T-helper 2 cell treated with Interferon-gamma antibody and Interleukin-4, amounts not matched to agents 100 ng/mL and 5 ng/mL, for 36 hours (primary cell): ENCODE data around the gene RTKN. TPM values are rescaled to one million over a fixed set of nuclear protein-coding genes. Genes with fewer than 3 reads are reported as not detected.
"Not testable (repeated sequence)": the region's sequence is repeated elsewhere in the genome, so short reads cannot be mapped to it uniquely, and the experiment has no call there.

Experiments
- intact Hi-C: fragments of 100-400 bp; cut with micrococcal nuclease; formaldehyde crosslinking; loops from one replicate; pipeline ENCODE4 v1.15.1; 2023
- total RNA-seq: library from RNA; stranded (reverse); gene quantifications from 2 replicates; pipeline ENCODE4 v1.2.3, GENCODE V29; 2022

Gene RTKN
- 0.36 and 0.52 TPM in 2 replicates for total RNA-seq

GRCh38 chr2:74441690-74442482 lies at the start of gene RTKN:
Gene RTKN, minus strand, starts transcription at chr2:74441937. Its CDS starts 121 bp downstream, at chr2:74441816.
- intact Hi-C loops: no loop called here

GRCh38 chr2:74489906-74490305 lies 48.2 kb upstream of the RTKN start:
- intact Hi-C loops: no loop called here

- intact Hi-C loops: no loop called here
Measured at GRCh38 chr2:74488643-74489481, 47.1 kb upstream of the RTKN start.

GRCh38 chr2:74486141-74486540 lies 44.4 kb upstream of the RTKN start:
- intact Hi-C loops: no loop called here

- intact Hi-C loops: loop anchor here (1.0 to 2.0 kb wide), 7 partner anchors 15 to 104 kb away; partner anchors contain the start of genes AUP1, C2orf81, DOK1 and HTRA2
Measured at GRCh38 chr2:74483675-74484164, 42.0 kb upstream of the RTKN start.

GRCh38 chr2:74482801-74483674 lies 41.3 kb upstream of the RTKN start, which contains the start of the genes CCDC142 and TTC31:
Gene CCDC142, minus strand, starts transcription at chr2:74482998. Its CDS starts 161 bp downstream, at chr2:74482837.
Gene TTC31, plus strand, starts transcription at chr2:74483081. Its CDS starts 15 bp downstream, at chr2:74483096.
- intact Hi-C loops: loop anchor here (1.0 to 2.0 kb wide), 8 partner anchors 11 to 104 kb away; partner anchors contain the start of genes AUP1, C2orf81, DOK1 and HTRA2

- intact Hi-C loops: loop anchor here (1.0 to 2.0 kb wide), 2 partner anchors 10 to 17 kb away; partner anchors contain the start of genes LBX2 and MRPL53
Measured at GRCh38 chr2:74481961-74482800, 40.4 kb upstream of the RTKN start.

- intact Hi-C loops: no loop called here
Measured at GRCh38 chr2:74481431-74481830, 39.7 kb upstream of the RTKN start.

GRCh38 chr2:74474899-74475298 lies 33.2 kb upstream of the RTKN start:
- intact Hi-C loops: no loop called here

- intact Hi-C loops: no loop called here
Measured at GRCh38 chr2:74474481-74474880, 32.7 kb upstream of the RTKN start.

GRCh38 chr2:74472945-74473258 lies 31.2 kb upstream of the RTKN start:
- intact Hi-C loops: loop anchor here (1.0 kb wide), 4 partner anchors 9 to 56 kb away; partner anchors contain the start of genes AUP1, CCDC142, HTRA2 and WBP1

- intact Hi-C loops: loop anchor here (1.0 kb wide), 4 partner anchors 10 to 57 kb away; partner anchors contain the start of genes AUP1, CCDC142, HTRA2 and WBP1
Measured at GRCh38 chr2:74472086-74472944, 30.6 kb upstream of the RTKN start, which contains the start of gene MRPL53. Gene MRPL53, minus strand, starts transcription at chr2:74472680. Its CDS starts 20 bp downstream, at chr2:74472660.

- intact Hi-C loops: loop anchor here (1.0 kb wide), 4 partner anchors 11 to 58 kb away; partner anchors contain the start of genes AUP1, CCDC142, HTRA2 and WBP1
Measured at GRCh38 chr2:74471332-74472065, 29.8 kb upstream of the RTKN start.

- intact Hi-C loops: not testable (repeated sequence)
Measured at GRCh38 chr2:74470742-74471141, 29.0 kb upstream of the RTKN start.

- intact Hi-C loops: no loop called here
Measured at GRCh38 chr2:74464406-74464805, 22.7 kb upstream of the RTKN start.

- intact Hi-C loops: no loop called here
Measured at GRCh38 chr2:74462786-74463105, 21.0 kb upstream of the RTKN start.

GRCh38 chr2:74462054-74462785 lies 20.5 kb upstream of the RTKN start:
- intact Hi-C loops: no loop called here
